Hepatocyte (in vitro differentiated cells): ENCODE data around the gene MESD. TPM values are rescaled to one million over a fixed set of nuclear protein-coding genes. Genes with fewer than 3 reads are reported as not detected.
A peak's percentile ranks its signal among the peaks of the same experiment; 100 is the strongest.

ENCODE experiments used
- DNase-seq: peaks from one replicate; pipeline ENCODE4 v3.0.0-alpha.2; 2016; ENCODE audit warnings: low spot score
- H2AFZ ChIP-seq: fragments of 200-600 bp; sonication (generic); 2 replicates; pipeline ENCODE4 v1.6.0; 2016; ENCODE audit warnings: antibody characterized with exemption, mild to moderate bottlenecking
- H3K27ac ChIP-seq: fragments of 200-600 bp; sonication (generic); 2 replicates; pipeline ENCODE4 v1.5.1; 2016; ENCODE audit warnings: mild to moderate bottlenecking
- H3K27me3 ChIP-seq: fragments of 200-600 bp; sonication (generic); 2 replicates; pipeline ENCODE4 v1.6.1; 2016
- H3K36me3 ChIP-seq: fragments of 200-600 bp; sonication (generic); replicated peaks from 2 replicates; pipeline ENCODE4 v1.5.1; 2016; ENCODE audit warnings: low read depth; ENCODE audit not compliant: insufficient read depth
- H3K4me1 ChIP-seq: fragments of 200-600 bp; sonication (generic); 2 replicates; pipeline ENCODE4 v1.5.1; 2016; ENCODE audit warnings: mild to moderate bottlenecking, moderate library complexity; ENCODE audit not compliant: insufficient read depth
- H3K4me2 ChIP-seq: fragments of 200-600 bp; sonication (generic); 2 replicates; pipeline ENCODE4 v1.6.0; 2016
- H3K4me3 ChIP-seq: fragments of 200-600 bp; sonication (generic); 2 replicates; pipeline ENCODE4 v1.5.1; 2016; ENCODE audit warnings: mild to moderate bottlenecking
- H3K79me2 ChIP-seq: fragments of 200-600 bp; sonication (generic); 2 replicates; pipeline ENCODE4 v1.6.0; 2017; ENCODE audit warnings: mild to moderate bottlenecking
- H3K9me2 ChIP-seq: fragments of 200-600 bp; sonication (generic); replicated peaks from 2 replicates; pipeline ENCODE4 v1.6.0; 2017; ENCODE audit warnings: mild to moderate bottlenecking; ENCODE audit not compliant: insufficient read depth
- H3K9me3 ChIP-seq: fragments of 200-600 bp; sonication (generic); 2 replicates; pipeline ENCODE4 v1.5.1; 2016; ENCODE audit warnings: low read depth, mild to moderate bottlenecking
- H4K20me1 ChIP-seq: fragments of 200-600 bp; sonication (generic); 2 replicates; pipeline ENCODE4 v1.6.0; 2016; ENCODE audit warnings: mild to moderate bottlenecking; ENCODE audit not compliant: insufficient read depth, poor library complexity, severe bottlenecking
- CTCF ChIP-seq: fragments of 200-600 bp; sonication (generic); IDR thresholded peaks from 2 replicates; pipeline ENCODE4 v1.5.1; 2016; ENCODE audit warnings: antibody characterized with exemption, mild to moderate bottlenecking; ENCODE audit not compliant: poor library complexity
- EZH2 ChIP-seq: fragments of 200-600 bp; sonication (generic); IDR thresholded peaks from 2 replicates; pipeline ENCODE4 v1.6.1; 2016; ENCODE audit warnings: antibody characterized with exemption, mild to moderate bottlenecking, borderline replicate concordance
- EZH2phosphoT487 ChIP-seq: fragments of 200-600 bp; sonication (generic); IDR thresholded peaks from one replicate; pipeline ENCODE4 v1.6.1; 2018; ENCODE audit warnings: antibody characterized with exemption, mild to moderate bottlenecking, low read depth, moderate library complexity; ENCODE audit not compliant: unreplicated experiment, severe bottlenecking
- WGBS: methylation state at CpG from one replicate; pipeline ENCODE4 v1.1.6; 2016; ENCODE audit warnings: low lambda C conversion rate; ENCODE audit errors: missing lambda C conversion rate; 5-methylcytosine and 5-hydroxymethylcytosine counted together
- polyA plus RNA-seq: library from polyadenylated mRNA; unstranded; fragments of >200 nt; fragmentation: Nextera tagmentation; extraction: Ambion mirVana; gene quantifications from 2 replicates; pipeline ENCODE4 v1.2.1, GENCODE V29; 2016
- total RNA-seq: library from RNA; depleted of rRNA; stranded (reverse); fragments of >200 nt; gene quantifications from 2 replicates; pipeline ENCODE4 v1.2.3, GENCODE V29; 2014

Gene MESD
- total and polyA plus RNA-seq, 2 experiments from 2014 or later: 27.1 to 52.2 TPM

- Histone ChIP-seq H3K9me2 (no peaks in the 10 kb centered on the region), H3K27ac (peak overlapping the region; percentile 82), H3K36me3 (no peaks in the 10 kb centered on the region), H3K79me2 (peaks cover 54% of the 10 kb centered on the region), H2AFZ (peak overlapping the region; percentile 66), H3K4me2 (peak overlapping the region; percentile 82), H3K27me3 (no peaks in the 10 kb centered on the region), H3K9me3 (no peaks in the 10 kb centered on the region), H3K4me3 (peak overlapping the region; percentile 66), H4K20me1 (peaks cover 9% of the 10 kb centered on the region), H3K4me1 (peaks cover 10% of the 10 kb centered on the region)
- WGBS: 0% methylated on average over 7 of the region's 7 CpGs
- no peak for TF ChIP-seq CTCF
- TF ChIP-seq EZH2: no peak
- TF ChIP-seq EZH2phosphoT487: no peak
- no peak for DNase-seq
Observed at GRCh38 chr15:80989081-80989517, 520 bp downstream of the MESD start.

- no peak for DNase-seq
- Histone ChIP-seq H3K4me1 (peaks cover 10% of the 10 kb centered on the region), H3K4me3 (peak overlapping the region; percentile 66), H3K9me3 (no peaks in the 10 kb centered on the region), H3K27me3 (no peaks in the 10 kb centered on the region), H3K79me2 (peaks cover 61% of the 10 kb centered on the region), H3K36me3 (no peaks in the 10 kb centered on the region), H4K20me1 (peaks cover 9% of the 10 kb centered on the region), H3K9me2 (no peaks in the 10 kb centered on the region), H3K27ac (peak overlapping the region; percentile 82), H3K4me2 (peak overlapping the region; percentile 82), H2AFZ (no peak overlapping the region)
- TF ChIP-seq CTCF: no peak
- no peak for TF ChIP-seq EZH2phosphoT487
- TF ChIP-seq EZH2: no peak
- 42% methylated on average over 8 of the region's 8 CpGs for WGBS
Observed at GRCh38 chr15:80988148-80988796, 1.3 kb downstream of the MESD start.

- Histone ChIP-seq H3K79me2 (peaks cover 77% of the 10 kb centered on the region), H3K36me3 (no peaks in the 10 kb centered on the region), H3K9me2 (no peaks in the 10 kb centered on the region), H3K27ac (no peak overlapping the region), H3K27me3 (no peaks in the 10 kb centered on the region), H2AFZ (no peak overlapping the region), H3K4me2 (peak overlapping the region; percentile 31), H3K9me3 (no peaks in the 10 kb centered on the region), H4K20me1 (peaks cover 12% of the 10 kb centered on the region), H3K4me3 (no peak overlapping the region), H3K4me1 (peaks cover 10% of the 10 kb centered on the region)
- WGBS: 67% methylated on average over 1 of the region's 1 CpG
- DNase-seq: no peak
- TF ChIP-seq CTCF: no peak
- TF ChIP-seq EZH2phosphoT487: no peak
- TF ChIP-seq EZH2: no peak
Observed at GRCh38 chr15:80986487-80986886, 3.1 kb downstream of the MESD start.
